Posterior vena cava (tissue), 2 donors: Measurements from ENCODE around the gene NUCB1. TPM values are rescaled to one million over a fixed set of nuclear protein-coding genes. Genes with fewer than 3 reads are reported as not detected.
A peak's percentile ranks its signal among the peaks of the same experiment; 100 is the strongest.
"Not testable (repeated sequence)": the region's sequence is repeated elsewhere in the genome, so short reads cannot be mapped to it uniquely, and the experiment has no call there.

ENCODE experiments used
- DNase-seq: peaks from one replicate; pipeline ENCODE4 v3.0.0-alpha.2; 2020; ENCODE audit warnings: low spot score
- intact Hi-C, 2 donors: fragments of 100-400 bp; cut with DNase I; formaldehyde crosslinking; loops; one replicate each; pipeline versions ENCODE4 v1.14.1 to v1.14.2; 2022 to 2023
- total RNA-seq, 2 donors: library from RNA; stranded (reverse); fragmentation: NEBNext Ultra II Directional; extraction: Animal tissue kit (Norgen Biotek cat#: 25700); gene quantifications; one replicate each; pipeline ENCODE4 v1.2.1, GENCODE V29; 2021
- donor health status: DM: yes; HTN: yes; CAD: no.
- donor health status: DM: yes; HTN: yes; CAD: no.

The NUCB1 gene
- total RNA-seq, 2 donors from 2014 or later, result 219 to 282 TPM

- intact Hi-C loops, result no loop called here
- no peak for DNase-seq
Observed at GRCh38 chr19:48922548-48923490, 22.7 kb downstream of the NUCB1 start.

- intact Hi-C loops, result no loop called here
- no peak for DNase-seq
Observed at GRCh38 chr19:48925240-48925843, 25.2 kb downstream of the NUCB1 start.

GRCh38 chr19:48925890-48926289 is 25.8 kb downstream of the NUCB1 start:
- DNase-seq, intact Hi-C loops: not testable (repeated sequence)

GRCh38 chr19:48926909-48927308 is 26.8 kb downstream of the NUCB1 start:
- intact Hi-C loops, result no loop called here
- DNase-seq, result peak; percentile 86

GRCh38 chr19:48927692-48928091 is 27.6 kb downstream of the NUCB1 start:
- intact Hi-C loops, DNase-seq: not testable (repeated sequence)

- intact Hi-C loops, result no loop called here
Observed at GRCh38 chr19:48928164-48929025, 28.3 kb downstream of the NUCB1 start.

GRCh38 chr19:48933382-48933932 is 33.3 kb downstream of the NUCB1 start, which contains the start of gene DHDH:
Gene DHDH, plus strand, starts transcription at chr19:48933699. Its CDS starts 23 bp downstream, at chr19:48933722.
- intact Hi-C loops, result no loop called here
- peak; percentile 85 for DNase-seq

More at GRCh38 chr19:48928164-48929025, 28.3 kb downstream of the NUCB1 start:
- no peak for DNase-seq

- DNase-seq, result no peak
- intact Hi-C loops, result no loop called here
Observed at GRCh38 chr19:48934837-48935236, 34.7 kb downstream of the NUCB1 start.

- intact Hi-C loops, result no loop called here
- no peak for DNase-seq
Observed at GRCh38 chr19:48935864-48936263, 35.8 kb downstream of the NUCB1 start.

- DNase-seq, result no peak
- intact Hi-C loops, result no loop called here
Observed at GRCh38 chr19:48938256-48938655, 38.1 kb downstream of the NUCB1 start.

- no peak for DNase-seq
- intact Hi-C loops, result no loop called here
Observed at GRCh38 chr19:48940902-48941301, 40.8 kb downstream of the NUCB1 start.

- DNase-seq, result no peak
- intact Hi-C loops, result no loop called here
Observed at GRCh38 chr19:48943081-48943480, 43.0 kb downstream of the NUCB1 start.

- intact Hi-C loops, result no loop called here
- no peak for DNase-seq
Observed at GRCh38 chr19:48945415-48945814, 45.3 kb downstream of the NUCB1 start.

GRCh38 chr19:48945817-48946216 is 45.7 kb downstream of the NUCB1 start:
- DNase-seq, result no peak

GRCh38 chr19:48946463-48947257 is 46.5 kb downstream of the NUCB1 start:
- DNase-seq, result no peak
- intact Hi-C loops, result no loop called here

More at GRCh38 chr19:48945817-48946216, 45.7 kb downstream of the NUCB1 start:
- intact Hi-C loops, result no loop called here

GRCh38 chr19:48947258-48947542 is 47.1 kb downstream of the NUCB1 start:
- DNase-seq, result no peak
- intact Hi-C loops, result no loop called here

GRCh38 chr19:48950159-48950558 is 50.0 kb downstream of the NUCB1 start:
- no peak for DNase-seq
- intact Hi-C loops, result loop anchor here in 1 of 2 donors (10.0 kb wide), 1 partner anchor 55 kb away; the partner anchor contains the start of gene TULP2

- no peak for DNase-seq
- intact Hi-C loops, result loop anchor here in 1 of 2 donors (10.0 kb wide), 1 partner anchor 56 kb away; the partner anchor contains the start of gene TULP2
Observed at GRCh38 chr19:48950830-48951519, 50.9 kb downstream of the NUCB1 start.
